ENCODE data around the gene SPRY1. TPM values are rescaled to one million over a fixed set of nuclear protein-coding genes. Genes with fewer than 3 reads are reported as not detected.
A peak's percentile ranks its signal among the peaks of the same experiment; 100 is the strongest.

SPRY1 gene
- total and polyA plus RNA-seq, 2 experiments from 2014 or later = 29.7 to 43.9 TPM

DNA sequence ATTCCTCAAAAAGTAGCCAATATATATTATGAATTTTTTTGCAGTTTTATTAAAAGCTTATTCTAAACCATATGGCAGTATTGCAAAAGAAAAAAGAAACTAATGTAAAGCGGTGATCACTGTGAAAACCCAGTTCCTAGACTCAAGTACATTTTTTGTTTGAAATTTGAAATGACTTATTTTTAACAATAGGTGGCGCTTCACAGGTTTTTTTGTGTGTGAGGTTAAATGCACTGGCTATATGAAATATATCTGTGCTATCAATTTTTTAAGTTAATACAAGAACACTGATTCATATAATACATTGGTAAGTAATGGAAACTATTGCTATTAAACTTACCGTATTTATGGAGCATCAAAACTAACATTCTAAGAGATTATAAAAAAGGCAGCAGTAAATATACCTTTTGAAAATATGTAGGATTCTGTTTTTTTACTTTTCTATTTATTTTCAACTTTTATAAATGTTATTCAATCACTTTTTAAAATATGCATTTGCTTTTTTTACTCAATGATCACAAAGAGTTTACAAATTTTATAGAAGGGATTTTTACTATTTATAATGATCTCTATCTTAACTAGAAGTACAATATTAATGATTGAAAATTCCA lies 5.6 kb upstream of the SPRY1 start:
- H3K4me1 ChIP-seq (ENCODE audit: low read depth) = no peaks in the 10 kb centered on the region
- TF ChIP-seq, protein P1, sequence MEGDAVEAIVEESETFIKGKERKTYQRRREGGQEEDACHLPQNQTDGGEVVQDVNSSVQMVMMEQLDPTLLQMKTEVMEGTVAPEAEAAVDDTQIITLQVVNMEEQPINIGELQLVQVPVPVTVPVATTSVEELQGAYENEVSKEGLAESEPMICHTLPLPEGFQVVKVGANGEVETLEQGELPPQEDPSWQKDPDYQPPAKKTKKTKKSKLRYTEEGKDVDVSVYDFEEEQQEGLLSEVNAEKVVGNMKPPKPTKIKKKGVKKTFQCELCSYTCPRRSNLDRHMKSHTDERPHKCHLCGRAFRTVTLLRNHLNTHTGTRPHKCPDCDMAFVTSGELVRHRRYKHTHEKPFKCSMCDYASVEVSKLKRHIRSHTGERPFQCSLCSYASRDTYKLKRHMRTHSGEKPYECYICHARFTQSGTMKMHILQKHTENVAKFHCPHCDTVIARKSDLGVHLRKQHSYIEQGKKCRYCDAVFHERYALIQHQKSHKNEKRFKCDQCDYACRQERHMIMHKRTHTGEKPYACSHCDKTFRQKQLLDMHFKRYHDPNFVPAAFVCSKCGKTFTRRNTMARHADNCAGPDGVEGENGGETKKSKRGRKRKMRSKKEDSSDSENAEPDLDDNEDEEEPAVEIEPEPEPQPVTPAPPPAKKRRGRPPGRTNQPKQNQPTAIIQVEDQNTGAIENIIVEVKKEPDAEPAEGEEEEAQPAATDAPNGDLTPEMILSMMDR (IDR thresholded peaks at IDR 0.05; ENCODE audit: low read depth, low read length) = peak; percentile 55

DNA sequence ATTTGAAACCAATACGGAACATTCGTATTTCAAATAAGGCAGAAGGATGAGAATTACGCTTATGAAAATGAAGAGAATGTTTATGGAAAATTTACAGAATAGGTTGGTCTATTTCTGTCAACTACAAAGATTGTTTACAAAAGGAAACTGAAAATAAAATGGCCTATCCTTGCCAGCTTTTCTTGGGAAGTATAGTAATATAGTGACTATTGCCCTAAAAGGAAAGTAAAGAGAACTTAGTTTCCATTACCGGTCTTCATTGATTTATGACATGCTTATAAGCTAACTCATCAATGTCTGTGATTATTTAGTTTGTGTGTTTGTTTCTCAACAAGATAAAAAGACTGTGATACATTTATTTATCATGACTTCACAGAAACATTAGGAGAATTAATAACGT lies 2.9 kb upstream of the SPRY1 start:
- DNase-seq (ENCODE audit: low read depth in 1 of 2, low spot score in 1 of 2) = no peak
- no peak overlapping the region for H3K27ac ChIP-seq
- no peaks in the 10 kb centered on the region for H3K27me3 ChIP-seq
- H3K4me3 ChIP-seq = no peak overlapping the region
- no peaks in the 10 kb centered on the region for H3K4me1 ChIP-seq (ENCODE audit: low read depth)
- TF ChIP-seq, protein P1 (IDR thresholded peaks at IDR 0.05; ENCODE audit: low read depth, low read length) = no peak
- H3K36me3 ChIP-seq = no peaks in the 10 kb centered on the region
- no peaks in the 10 kb centered on the region for H3K9me3 ChIP-seq (ENCODE audit: low read depth)

More for the DNA sequence above, 5.6 kb upstream of the SPRY1 start:
- no peak overlapping the region for H3K27ac ChIP-seq
- H3K36me3 ChIP-seq = no peaks in the 10 kb centered on the region
- peak in 1 of 2 donors; percentile 52 for DNase-seq (ENCODE audit: low read depth in 1 of 2, low spot score in 1 of 2)
- no peaks in the 10 kb centered on the region for H3K27me3 ChIP-seq
- no peaks in the 10 kb centered on the region for H3K9me3 ChIP-seq (ENCODE audit: low read depth)
- no peak overlapping the region for H3K4me3 ChIP-seq

DNA sequence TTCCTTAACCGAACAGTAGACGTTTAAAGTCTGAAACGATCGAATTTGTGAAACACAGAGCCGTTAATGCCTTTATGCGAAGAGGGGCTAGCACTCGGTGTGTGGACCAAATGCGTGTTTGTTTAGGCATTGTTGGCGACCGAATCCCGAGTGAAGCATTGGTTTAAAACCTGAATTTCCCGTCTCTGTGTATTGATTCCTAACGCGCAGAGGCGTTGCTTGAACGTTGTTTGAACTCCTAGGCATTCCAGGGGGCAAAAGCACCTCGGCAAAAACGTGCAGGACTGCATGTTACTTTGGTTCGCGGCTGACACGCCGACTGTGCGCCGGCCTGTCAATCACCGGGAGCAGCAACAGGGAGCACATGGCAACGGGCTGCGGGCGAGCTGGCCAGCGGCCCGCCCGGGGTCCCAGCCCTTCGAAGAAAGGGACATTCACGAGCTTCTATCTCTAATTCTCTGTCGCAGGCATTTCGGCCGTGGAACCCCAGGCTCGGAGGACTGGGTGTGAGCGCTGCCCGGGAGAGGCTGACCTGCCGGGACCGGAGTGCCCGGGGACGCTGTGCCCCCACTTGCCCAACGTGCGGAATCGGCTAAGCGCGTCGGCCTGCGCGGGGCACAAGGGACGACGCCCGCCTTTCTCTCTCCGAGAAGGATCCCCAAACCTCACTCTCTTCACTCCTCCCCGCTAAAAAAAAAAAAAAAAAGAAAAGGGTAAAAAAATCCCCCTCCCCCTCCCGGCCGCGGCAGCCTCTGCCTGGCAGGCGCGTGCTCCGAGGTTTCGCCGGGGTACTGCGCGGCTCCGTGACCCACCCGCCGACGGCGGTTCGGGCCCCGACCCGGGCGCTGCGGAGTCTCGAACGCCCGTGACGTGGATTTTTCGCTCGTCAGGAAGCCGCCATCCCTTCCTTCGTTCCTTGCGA lies 810 bp downstream of the SPRY1 start:
- H3K9me3 ChIP-seq (ENCODE audit: low read depth) = no peaks in the 10 kb centered on the region
- peak; percentile 73 to 78 for DNase-seq (ENCODE audit: low read depth in 1 of 2, low spot score in 1 of 2)
- TF ChIP-seq, protein P1 (IDR thresholded peaks at IDR 0.05; ENCODE audit: low read depth, low read length) = no peak

DNA sequence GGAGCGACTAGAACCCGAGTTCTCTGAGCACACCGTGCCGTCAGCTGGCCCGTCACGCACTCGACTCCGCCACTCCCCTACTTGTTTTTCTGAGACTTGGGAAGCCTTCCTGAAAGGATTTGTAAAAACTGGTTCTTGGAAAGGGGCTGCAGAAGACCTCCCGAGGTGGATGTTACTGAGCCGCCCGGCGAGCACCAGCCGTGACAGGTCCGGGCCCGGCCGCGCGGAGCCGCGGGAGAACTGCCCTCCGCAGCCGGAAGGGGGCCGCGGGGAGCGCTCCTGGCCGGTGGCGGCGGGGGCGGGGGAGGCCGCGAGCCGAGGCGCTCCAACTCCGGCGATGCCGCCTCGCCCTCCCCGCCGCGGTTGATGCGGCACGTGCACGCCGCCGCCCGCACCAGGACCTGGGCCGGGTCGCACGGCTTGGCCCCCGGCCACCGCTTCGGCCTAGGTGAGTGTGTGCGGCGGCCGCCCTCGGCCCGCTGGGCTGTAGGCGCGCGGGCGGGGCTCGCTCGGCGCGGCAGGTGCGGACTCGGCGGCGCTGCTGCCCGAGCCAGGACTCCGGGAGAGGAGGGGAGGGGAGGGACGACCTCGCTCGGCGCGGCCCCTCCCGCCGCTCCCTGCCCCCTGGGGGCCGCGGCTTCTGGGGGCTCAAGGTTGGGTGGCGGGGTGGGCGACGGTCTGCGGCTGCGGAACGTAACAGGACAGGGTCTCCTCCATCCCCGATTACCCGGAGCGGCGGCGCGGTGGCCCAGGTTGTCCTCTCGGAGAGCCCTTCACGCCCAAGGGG lies 1.7 kb downstream of the SPRY1 start:
- H3K4me3 ChIP-seq = peak overlapping the region; percentile 73
- TF ChIP-seq, protein P1 (IDR thresholded peaks at IDR 0.05; ENCODE audit: low read depth, low read length) = no peak

More for the DNA sequence above, 810 bp downstream of the SPRY1 start:
- Histone ChIP-seq H3K36me3 (no peaks in the 10 kb centered on the region), H3K27ac (peak overlapping the region; percentile 89), H3K27me3 (no peaks in the 10 kb centered on the region), H3K4me1 (ENCODE audit: low read depth) (peaks cover under 1% of the 10 kb centered on the region), H3K4me3 (peak overlapping the region; percentile 73)

More for the DNA sequence above, 1.7 kb downstream of the SPRY1 start:
- DNase-seq (ENCODE audit: low read depth in 1 of 2, low spot score in 1 of 2) = peak; percentile 65 to 89
- H3K4me1 ChIP-seq (ENCODE audit: low read depth) = peaks cover 9% of the 10 kb centered on the region
- no peaks in the 10 kb centered on the region for H3K9me3 ChIP-seq (ENCODE audit: low read depth)
- H3K36me3 ChIP-seq = no peaks in the 10 kb centered on the region
- H3K27ac ChIP-seq = peak overlapping the region; percentile 89
- no peaks in the 10 kb centered on the region for H3K27me3 ChIP-seq
